ENCODE data around the gene FCAMR.

DNA sequence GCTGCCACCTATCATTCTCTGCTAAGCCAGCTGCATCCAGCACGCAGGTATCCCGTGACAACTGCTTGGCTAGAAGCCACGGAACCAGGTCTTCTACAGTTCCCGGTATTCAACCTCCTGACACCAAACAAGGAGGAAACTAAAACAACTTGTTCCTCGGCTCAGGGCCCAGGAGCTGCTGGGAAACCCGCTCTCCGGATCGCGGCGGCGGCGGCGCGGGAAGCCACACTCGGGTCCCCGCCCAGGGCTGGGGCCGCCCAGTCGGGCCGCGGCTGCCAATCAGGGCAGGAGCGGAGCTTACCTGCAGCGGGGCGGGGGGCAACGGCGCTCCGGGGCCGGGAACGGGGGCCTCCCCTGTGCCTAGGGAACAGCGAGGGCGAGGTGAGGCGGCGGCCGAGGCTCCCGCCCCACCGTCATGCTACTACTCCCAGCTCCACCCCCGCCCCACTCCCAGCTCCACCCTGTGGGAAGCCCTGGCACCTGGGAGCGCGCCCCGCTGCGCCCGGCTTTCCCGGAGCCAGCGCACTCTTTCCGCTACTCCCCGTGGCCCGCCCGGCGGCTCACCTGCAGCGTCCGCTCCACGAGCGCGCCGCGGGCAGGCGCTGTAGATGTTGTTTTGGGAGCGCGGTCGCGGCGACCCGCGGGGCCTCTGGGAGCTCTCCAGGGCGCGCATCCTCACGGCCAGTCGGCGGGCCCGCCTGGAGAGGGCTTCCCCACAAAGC is 60.9 kb downstream of the FCAMR start:
- TF ChIP-seq EZH2 (IDR thresholded peaks at IDR 0.05; ENCODE audit: insufficient read depth, poor library complexity, severe bottlenecking) (no peak), EZH2phosphoT487 (IDR thresholded peaks at IDR 0.05; ENCODE audit: insufficient read depth, low read depth) (no peak)

Measured in GM23248 (cell line).